GM12864 (cell line): ENCODE data around the gene SLC39A13.

ENCODE experiments used
- DNase-seq: peaks from one replicate; pipeline ENCODE4 v3.0.0-alpha.2; 2011; ENCODE audit warnings: low read depth
- H3K4me3 ChIP-seq: 2 replicates; pipeline ENCODE4 v1.5.1; 2011; ENCODE audit warnings: mild to moderate bottlenecking, low read depth, low read length, control low read depth
- TF ChIP-seq, protein P1 (sequence below): IDR thresholded peaks from 2 replicates; pipeline ENCODE4 v1.5.1; 2011; ENCODE audit warnings: low read depth, mild to moderate bottlenecking, moderate library complexity, low read length, control low read depth, inconsistent platforms; ENCODE audit errors: missing control alignments

The SLC39A13 gene

DNA sequence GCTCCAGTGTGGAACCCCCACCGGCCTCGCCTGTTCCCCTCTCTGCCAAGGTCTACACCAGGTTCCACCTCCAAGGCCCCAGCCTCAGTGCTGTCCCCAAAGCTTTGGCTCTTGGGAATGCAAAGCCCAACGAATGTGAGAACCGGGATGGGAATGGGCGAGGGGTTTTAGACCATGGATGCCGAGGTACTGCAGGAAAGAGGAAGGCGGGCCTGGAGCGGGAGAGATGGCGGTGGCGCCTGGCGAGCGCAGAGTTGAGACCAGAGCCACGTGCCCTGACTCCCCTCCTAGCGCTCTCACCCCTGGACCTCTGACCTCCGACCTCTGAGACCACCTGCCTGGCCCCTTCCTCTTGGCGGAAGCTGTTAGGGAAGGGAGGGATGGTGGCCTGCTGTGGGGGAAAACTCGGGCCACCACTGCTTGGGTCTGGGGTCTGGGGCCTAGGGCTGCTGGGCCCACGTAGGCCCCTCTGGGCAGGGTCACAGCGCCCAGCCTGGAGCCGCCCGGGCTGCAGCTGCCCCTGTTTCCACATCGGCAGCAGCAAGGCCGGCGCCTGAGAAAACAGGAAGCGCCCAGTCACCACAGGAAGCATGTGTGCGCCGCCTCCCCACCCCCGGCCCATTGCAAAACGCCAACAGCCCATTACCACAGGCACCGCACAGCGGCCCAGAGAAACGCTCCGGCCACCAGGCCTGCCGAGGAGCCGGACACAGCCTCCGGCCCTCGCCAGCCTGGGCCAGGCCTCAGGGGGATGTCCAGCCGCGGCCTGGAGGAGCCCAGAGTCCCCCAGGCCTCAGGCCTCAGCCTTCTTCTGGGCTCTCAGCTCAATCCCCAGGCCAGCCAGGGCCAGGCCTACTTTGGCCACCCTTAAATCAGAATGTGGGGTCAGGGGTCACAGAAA lies 13.8 kb upstream of the SLC39A13 start:
- TF ChIP-seq, protein P1, sequence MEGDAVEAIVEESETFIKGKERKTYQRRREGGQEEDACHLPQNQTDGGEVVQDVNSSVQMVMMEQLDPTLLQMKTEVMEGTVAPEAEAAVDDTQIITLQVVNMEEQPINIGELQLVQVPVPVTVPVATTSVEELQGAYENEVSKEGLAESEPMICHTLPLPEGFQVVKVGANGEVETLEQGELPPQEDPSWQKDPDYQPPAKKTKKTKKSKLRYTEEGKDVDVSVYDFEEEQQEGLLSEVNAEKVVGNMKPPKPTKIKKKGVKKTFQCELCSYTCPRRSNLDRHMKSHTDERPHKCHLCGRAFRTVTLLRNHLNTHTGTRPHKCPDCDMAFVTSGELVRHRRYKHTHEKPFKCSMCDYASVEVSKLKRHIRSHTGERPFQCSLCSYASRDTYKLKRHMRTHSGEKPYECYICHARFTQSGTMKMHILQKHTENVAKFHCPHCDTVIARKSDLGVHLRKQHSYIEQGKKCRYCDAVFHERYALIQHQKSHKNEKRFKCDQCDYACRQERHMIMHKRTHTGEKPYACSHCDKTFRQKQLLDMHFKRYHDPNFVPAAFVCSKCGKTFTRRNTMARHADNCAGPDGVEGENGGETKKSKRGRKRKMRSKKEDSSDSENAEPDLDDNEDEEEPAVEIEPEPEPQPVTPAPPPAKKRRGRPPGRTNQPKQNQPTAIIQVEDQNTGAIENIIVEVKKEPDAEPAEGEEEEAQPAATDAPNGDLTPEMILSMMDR, result no peak
- H3K4me3 ChIP-seq, result peak overlapping the region; percentile 39
- no peak for DNase-seq

DNA sequence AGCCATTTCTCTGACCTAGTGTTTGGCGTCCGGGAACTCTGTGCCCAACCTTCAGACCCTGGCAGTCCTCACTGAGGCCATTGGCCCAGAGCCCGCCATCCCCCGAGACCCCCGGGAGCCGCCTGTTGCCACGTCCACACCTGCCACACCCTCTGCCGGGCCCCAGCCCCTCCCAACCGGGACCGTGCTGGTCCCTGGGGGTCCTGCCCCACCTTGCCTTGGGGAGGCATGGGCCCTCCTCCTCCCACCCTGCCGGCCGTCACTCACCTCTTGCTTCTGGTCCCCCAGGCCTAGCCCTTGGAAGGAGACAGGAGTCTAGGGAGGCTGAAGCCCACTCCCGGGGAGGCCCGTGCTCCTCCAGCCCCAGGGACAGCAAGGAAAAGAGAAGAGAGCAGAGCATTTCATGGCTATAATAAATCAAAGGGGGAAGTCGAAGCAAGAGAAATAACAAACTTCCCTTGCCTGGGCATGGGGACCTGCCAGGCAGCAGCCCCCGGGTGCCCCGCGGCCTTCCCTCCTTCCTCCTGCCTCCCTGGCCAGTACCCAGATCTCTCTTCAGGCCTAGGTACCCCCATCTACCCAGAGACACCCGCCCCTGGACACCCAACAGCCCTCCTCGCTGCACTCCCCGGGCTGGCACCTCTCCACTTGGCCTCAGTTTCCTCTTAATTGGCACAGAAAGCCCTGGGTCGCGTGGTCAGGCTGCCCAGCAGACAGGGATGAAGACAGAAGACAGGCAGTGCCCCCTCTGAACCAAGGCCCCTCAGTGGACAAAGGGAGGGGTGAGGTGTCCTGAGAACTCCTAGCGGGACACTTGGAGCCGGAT lies 13.0 kb upstream of the SLC39A13 start:
- DNase-seq, result no peak
- TF ChIP-seq, protein P1, result no peak
- peak overlapping the region; percentile 39; the same call in 1 of the 2 replicates for H3K4me3 ChIP-seq

DNA sequence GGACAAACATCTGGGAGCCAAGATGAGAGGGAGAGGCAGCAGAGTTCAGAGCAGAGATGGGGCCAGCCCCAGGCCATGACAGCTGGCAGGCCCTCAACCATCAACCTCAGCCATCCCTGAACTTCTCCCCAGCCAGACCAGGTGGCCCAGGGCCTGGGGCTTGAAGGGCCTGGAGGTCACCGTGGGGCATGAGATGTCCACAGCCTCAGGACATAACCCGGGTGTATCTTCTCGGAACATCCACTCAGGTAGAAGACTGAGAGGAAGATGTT lies 12.4 kb upstream of the SLC39A13 start:
- no peak for DNase-seq
- H3K4me3 ChIP-seq, result no peak overlapping the region
- TF ChIP-seq, protein P1, result no peak

DNA sequence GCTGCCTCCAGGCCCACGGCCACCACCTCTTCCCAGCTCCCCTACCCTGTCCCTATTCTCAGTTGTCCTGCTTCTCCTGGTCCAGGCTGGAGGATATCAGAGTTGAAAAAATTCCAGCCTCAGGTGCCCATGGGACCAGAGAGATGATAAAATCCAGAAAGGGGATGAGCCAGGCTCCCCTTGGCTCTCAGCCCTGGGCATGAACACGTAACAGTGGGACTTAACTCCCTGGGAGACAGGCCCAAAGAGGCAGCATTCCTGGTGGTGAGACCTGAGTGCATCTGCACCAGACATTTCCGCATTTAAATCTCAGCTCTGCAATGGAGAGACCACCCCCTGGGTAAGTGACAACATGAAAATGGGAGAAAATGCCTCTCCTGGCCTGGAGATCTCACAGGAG lies 10.4 kb upstream of the SLC39A13 start:
- no peak for DNase-seq
- H3K4me3 ChIP-seq, result no peak overlapping the region
- TF ChIP-seq, protein P1, result no peak

DNA sequence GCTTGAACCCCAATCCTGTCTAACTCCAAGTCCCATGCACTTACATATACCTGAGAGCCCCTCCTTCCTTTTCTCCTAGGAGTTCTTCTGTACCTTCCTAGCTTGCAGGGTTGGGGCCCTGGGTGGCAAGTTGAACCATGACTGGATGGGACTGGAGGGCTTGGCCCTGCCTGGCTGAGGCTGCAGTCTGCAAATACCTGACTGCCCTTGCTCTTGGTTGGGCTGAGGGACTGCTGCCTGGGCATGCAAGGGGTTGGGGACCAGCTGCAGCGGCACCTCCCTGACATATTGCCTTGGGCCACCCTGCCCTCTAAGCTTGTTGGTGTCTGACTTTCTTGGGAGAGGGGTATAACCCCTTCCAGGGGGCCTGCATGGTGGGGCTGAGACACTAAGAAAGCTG lies 9.8 kb upstream of the SLC39A13 start:
- no peak for DNase-seq
- H3K4me3 ChIP-seq, result no peak overlapping the region
- TF ChIP-seq, protein P1, result no peak

DNA sequence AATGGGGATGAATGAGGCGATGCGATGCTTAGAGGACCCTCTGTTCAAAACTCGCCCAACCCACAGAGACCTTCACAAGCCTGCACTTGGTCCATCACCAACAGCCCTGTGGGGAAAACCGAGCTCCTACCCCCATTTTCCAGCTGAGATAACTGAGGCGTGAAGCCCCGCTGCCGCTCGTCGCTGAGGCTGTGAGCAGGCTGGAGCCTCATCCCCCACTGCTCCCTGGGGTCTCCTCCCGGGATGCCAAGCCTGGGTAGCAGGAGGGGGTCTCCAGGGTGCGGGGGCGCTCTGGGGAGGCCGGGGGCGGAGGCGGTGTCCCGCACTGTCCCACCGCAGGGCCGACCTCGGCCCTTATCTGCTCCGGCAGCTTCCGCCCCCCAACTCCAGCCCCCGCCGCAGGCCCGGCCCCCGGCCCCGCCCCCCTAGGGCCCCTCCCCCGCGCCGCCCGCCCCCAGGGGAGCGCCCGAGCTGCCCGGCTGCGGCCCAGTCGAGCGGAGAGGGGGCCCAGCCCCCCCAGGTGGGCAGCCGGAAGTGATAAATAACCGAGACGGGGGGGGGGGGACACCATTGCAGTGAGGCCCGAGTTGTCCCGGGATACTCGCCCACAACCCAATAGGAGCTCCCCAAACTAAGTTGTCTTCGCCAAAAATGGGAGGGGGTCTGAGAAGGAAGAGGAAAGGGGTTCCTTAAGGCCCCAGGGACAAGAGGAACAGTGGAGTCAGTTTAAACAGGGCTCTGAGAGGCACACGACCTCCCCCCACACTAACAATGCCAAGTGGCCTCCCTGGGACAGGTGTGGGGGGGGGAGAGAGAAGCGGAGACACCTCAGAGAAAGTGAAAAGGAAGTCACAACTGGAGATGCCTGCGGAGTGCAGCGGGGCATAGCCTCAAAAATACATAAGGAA lies 8.3 kb upstream of the SLC39A13 start:
- peak overlapping the region; percentile 61 for H3K4me3 ChIP-seq
- no peak for DNase-seq

More for the DNA sequence above, 8.3 kb upstream of the SLC39A13 start:
- TF ChIP-seq, protein P1, result no peak
